22Rv1 (cell line): ENCODE measurements around the gene KANK4.

Experiments
- CTCF ChIP-seq: fragments of 450-650 bp; IDR thresholded peaks from 2 replicates; pipeline ENCODE4 v1.5.1; 2017; ENCODE audit warnings: mild to moderate bottlenecking
- ZFX ChIP-seq: fragments of 450-650 bp; IDR thresholded peaks from 2 replicates; pipeline ENCODE4 v1.6.1; 2017; ENCODE audit warnings: antibody characterized with exemption, borderline replicate concordance

GRCh38 chr1:62250126-62250726 is 69.0 kb downstream of the KANK4 start:
- no peak for TF ChIP-seq CTCF
- no peak for TF ChIP-seq ZFX
